Stimulated activated naive CD8-positive, alpha-beta T cell treated with anti-CD3 and anti-CD28 coated beads, Interleukin-15, Interleukin-2, amounts not matched to agents 100 U/mL and 50 U/mL, for 24 hours (primary cell): ENCODE data around the gene CX3CR1.

Experiments used
- ATAC-seq: fragments of 150-1000 bp; cut with Tn5 transposase; one replicate; pipeline ENCODE4 v1.10.0; 2021
- DNase-seq: peaks from one replicate; pipeline ENCODE4 v3.0.0; 2021

Gene CX3CR1

GRCh38 chr3:39222939-39223338 is 56.9 kb downstream of the CX3CR1 start:
- no peak for ATAC-seq
- DNase-seq: no peak

- ATAC-seq: no peak
- no peak for DNase-seq
Measured at GRCh38 chr3:39222462-39222861, 57.4 kb downstream of the CX3CR1 start.

- DNase-seq (no peak), ATAC-seq (no peak)
Measured at GRCh38 chr3:39221141-39221530, 58.7 kb downstream of the CX3CR1 start.

- DNase-seq (no peak), ATAC-seq (no peak)
Measured at GRCh38 chr3:39220407-39221140, 59.3 kb downstream of the CX3CR1 start.

GRCh38 chr3:39219702-39220101 is 60.1 kb downstream of the CX3CR1 start:
- ATAC-seq: no peak

GRCh38 chr3:39216176-39216790 is 63.6 kb downstream of the CX3CR1 start:
- peak; percentile 19 for ATAC-seq
- no peak for DNase-seq

More at GRCh38 chr3:39219702-39220101, 60.1 kb downstream of the CX3CR1 start:
- no peak for DNase-seq

GRCh38 chr3:39213613-39214012 is 66.2 kb downstream of the CX3CR1 start:
- DNase-seq: no peak

More at GRCh38 chr3:39213613-39214012, 66.2 kb downstream of the CX3CR1 start:
- ATAC-seq: no peak
